ENCODE results near the gene ANKRD1. TPM values are rescaled to one million over a fixed set of nuclear protein-coding genes. Genes with fewer than 3 reads are reported as not detected.
A peak's percentile ranks its signal among the peaks of the same experiment; 100 is the strongest.

ANKRD1 gene
- total RNA-seq, 1 donor from 2014 or later: not detected

DNA sequence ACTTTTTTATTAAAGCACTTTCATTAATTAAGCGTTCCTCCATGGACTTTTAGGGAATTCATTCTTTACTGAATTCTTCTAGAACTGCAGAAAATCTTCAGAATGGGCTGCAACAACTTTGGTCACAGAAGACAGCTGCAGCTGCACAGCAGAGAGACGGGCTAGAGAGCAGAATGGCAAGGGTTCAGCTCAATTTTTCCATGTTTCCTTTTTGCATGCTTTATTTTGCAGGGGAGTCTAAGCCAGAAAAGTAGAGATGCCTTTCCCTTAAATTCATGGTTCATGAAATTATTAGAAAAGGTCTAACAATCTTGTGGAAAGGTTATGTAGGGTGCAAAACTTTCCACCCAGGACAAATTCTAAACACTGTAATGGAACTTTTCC is 15.4 kb upstream of the ANKRD1 start:
- no peak for ATAC-seq

DNA sequence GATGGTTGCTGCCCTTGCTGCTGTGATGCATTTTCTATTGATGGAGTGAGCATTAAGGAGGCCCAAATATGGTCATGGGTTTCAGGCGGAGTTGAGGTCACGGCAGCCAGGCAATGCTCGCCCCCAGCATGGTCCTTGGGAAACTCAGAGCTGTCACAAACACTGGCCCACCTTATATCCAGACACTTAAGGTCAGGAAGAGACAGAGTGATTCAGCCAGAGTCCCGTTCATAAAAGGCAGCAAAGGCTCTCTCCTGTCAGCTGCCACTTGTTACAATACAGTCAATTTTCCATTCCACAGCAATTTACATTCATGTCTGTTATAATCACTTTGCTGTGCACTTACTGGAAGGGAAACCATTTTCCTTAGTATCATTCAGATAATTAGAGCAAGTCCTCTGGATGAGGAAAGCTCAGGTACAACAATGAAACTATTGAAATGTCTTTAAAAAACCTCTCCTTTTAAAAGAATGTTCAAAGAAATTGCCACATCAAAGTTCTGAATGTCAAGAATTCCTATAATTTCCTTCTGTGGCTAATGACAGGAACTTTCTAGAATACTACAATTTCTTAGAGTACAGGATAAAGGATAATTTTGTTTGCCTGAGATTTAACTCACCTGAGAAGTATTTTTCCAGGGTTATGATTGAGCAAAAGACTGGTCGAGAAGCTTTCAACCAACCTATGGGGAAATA is 14.8 kb upstream of the ANKRD1 start:
- ATAC-seq (no peak), DNase-seq (ENCODE audit: low spot score) (no peak)

More for the DNA sequence above, 15.4 kb upstream of the ANKRD1 start:
- no peak for DNase-seq (ENCODE audit: low spot score)

DNA sequence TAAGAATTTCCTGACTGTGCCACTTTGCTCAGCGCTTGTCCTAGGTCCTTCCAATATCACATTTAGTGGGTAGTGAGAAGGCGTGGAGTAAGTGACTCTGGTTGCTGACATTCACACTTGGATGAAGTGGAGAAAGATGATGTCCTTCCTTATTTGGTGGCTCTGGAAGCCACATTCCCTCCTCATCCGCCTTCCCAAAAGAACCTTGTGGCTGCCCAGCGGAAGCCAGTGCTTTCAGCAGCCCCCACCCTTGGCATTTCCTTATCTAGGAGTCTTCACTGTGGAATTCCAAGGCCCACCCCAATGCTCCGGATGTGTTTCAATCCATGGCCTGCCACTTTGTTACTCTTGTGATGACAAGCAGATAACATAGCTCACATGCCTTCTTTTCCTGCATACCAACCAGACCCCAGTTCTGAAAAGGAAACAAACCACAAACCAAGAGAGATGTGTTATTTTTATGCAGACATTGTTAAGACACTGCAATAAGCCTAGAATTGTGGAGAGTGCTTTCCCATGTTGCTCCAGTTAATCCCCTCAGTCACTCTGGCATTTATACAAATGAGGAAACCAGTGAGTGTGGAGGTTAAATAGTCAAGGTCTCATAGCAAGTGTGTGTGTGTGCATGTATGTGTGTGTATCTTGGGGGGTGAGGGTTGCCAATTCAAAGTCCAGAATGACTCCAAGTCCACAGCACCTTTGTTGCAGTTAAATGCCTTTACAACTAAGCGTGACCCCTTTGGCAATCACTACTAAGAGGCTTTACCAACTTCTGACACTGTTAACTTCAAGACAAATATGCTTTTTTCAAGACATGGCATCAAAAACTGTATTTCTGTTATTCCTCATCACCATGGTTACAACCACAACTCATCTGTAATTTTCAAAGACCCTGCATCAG is 10.3 kb upstream of the ANKRD1 start:
- peak; percentile 30 for ATAC-seq
- no peak for DNase-seq (ENCODE audit: low spot score)

DNA sequence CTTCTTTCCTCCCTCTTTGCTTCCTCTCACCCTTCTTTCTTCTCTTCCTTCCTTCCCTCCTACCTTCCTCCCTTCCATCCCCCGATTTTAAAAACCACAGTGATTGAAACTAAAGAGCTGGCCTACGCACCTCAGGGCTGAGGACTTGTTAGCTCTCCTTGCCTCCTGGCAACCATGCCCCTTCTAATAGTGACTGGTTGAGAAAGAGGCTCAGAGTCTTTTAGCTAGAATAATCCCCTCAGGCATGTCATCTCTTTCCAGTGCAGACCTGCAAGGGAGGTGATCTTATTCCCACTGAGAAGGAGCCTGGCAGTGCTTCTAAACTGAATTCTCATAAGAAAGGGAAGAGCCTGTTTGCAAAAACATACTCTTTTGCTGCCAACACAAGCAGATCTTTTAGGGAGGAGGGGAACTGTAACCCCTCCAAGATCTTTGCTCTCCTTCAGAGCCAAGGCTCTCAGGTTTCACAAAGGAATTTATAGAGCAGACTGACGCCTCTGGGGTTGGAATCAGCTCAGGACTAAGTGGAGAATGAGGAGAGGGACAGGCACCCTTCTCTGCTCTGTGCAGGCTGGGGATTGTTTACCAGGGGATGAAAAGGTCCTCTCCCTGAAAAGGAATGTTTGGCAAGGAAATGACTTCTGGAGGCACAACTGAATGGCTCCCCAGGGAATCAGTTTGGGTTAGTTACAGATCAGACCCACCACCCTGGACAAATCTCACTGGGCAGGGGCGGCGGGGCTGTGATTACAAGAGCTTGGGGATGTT is 9.4 kb upstream of the ANKRD1 start:
- ATAC-seq: no peak

DNA sequence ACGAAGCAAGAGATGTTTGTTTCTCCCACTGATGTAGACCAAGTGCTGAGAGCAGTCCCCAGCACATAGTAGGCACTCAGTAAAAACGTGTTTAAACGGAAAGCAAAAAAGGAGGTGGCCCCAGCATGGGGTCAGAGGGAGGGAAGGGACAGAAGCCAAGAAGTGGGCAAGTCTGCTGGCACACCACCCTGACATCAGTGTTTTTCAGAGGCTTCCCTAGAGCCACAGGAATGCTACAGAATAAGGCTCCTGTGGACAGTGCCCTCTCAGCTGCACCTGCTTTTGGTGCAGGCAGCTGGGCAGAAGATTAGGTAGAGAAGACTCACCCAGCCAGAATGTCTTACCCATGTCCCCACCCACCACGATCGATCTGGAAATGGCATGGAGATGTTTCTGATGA is 8.3 kb upstream of the ANKRD1 start:
- ATAC-seq (no peak), DNase-seq (ENCODE audit: low spot score) (no peak)

More for the DNA sequence above, 9.4 kb upstream of the ANKRD1 start:
- DNase-seq (ENCODE audit: low spot score): no peak

DNA sequence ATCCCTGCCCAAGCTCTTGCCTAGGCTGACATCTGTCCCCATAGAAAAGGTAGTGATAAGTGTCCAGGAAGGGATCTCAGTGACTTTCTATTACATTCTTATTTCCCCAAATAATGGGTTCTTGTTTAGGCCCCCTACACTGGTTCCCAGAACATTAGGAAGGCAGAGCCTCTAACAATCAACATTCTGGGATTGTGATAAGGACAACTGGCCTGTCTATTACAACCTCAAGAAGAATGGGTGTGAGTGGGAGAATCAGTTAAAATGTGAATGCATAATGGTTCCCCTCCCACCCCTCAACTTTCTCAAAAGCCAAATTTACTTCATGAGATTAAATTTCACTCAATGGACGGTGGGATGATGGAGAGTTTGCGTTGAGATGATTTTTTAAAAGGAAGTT is 6.4 kb upstream of the ANKRD1 start:
- DNase-seq (ENCODE audit: low spot score) (no peak), ATAC-seq (no peak)

DNA sequence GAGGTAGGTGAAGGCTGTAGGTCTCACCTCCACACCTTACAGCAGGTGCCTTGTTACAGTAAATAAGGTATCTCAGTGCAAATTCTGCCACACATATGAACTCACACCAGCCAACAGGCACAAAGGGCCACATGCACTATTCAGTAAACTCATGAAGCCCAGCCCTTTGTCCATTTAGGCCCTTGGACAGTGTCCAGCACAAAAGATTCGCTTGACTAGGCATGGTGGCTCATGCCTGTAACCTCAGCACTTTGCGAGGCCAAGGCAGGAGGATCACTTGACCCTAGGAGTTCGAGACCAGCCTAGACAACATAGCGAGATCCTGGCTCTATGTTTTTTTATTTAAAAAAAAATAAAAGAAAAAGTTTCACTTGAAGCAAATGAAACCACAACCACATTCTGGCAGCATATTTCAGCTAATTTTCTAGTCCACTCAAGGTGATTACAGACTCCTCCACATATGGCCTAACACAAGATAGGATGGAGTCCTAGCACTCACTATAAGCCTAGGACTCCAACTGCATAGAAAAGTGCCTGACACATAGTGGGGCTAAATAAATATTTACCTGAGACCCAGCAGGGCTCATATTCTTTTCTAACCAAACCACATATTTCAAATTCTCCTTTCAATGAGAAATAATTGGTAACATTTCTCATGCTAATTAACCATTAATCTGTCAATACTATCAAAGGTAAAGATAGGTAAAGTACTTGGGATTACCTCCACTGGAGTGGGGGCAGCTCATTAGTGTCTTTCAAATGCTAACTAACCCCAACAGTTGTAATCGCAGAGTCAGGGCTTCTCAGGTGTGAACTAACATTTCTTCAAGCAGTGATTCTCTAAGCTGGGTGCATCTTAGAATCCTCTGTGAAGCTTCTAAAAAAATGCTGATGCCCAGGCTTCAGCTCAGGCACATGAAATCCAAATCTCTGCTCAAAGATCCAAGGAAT is 4.5 kb upstream of the ANKRD1 start:
- no peak for ATAC-seq

DNA sequence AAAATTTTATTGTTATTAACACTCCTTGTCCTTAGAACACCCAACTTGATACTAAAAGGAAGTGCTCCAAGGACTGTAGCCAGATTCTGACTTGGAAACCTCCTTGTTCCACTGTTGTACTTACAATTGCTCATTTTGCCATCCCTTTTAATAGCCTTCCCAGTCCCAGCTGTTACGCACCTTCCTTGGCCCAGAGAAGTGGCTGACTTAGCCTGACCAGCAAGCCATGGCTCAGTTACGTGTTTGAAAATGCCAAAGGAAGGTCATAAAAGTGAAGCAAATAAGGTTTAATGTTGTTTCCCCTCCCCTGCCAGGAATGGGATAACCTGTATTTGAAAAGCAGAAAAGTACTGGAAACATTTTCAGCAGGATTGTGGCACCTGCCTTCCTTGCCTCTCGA is 3.7 kb upstream of the ANKRD1 start:
- ATAC-seq (no peak), DNase-seq (ENCODE audit: low spot score) (no peak)

More for the DNA sequence above, 4.5 kb upstream of the ANKRD1 start:
- DNase-seq (ENCODE audit: low spot score): no peak

DNA sequence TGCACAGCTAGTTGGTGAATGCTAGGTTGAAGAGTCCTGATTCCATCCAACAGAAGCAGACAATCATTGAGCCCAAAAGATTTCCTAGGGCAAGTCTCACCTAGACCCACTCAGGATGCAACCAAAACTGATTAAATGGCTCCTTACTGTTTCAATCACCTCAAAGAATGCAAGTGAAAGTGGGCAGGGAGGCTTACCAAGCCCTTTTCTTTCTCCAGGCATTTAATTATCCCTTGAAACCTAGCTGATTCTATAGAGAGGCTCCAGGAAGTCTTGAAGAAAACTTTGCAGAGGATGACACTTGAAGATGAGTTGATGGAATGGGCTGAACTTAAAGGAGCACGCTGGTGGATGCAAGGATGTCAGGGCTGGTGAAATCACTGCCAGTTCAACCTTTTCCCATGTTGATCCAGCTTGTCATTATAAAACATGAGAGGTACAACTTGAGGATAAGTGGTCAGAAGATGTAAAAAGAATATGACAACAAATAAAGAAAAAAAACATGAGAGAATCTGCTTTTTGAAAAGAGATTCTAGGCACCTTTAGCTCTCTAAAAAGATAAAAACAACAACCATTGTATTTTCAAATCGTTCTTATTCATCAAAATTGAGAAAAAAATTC is 2.3 kb upstream of the ANKRD1 start:
- DNase-seq (ENCODE audit: low spot score) (no peak), ATAC-seq (no peak)

DNA sequence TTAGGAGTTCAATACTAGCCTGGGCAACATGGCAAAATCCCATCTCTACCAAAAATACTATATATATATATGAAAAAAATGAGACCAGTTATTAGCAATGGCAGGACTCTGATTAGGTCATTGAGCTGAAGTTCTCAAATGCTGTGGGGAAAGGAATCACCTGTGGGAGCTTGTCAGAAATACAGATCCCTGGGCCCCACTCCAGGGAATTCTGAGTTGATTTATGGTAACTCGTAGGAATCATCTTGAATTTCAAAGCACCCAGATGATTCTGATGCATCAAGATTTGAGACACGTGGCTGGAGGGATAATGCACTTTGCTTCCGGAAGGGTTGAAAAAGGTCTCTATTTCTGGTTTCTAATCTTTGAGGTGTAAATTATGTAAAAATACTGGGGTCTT is 1.0 kb upstream of the ANKRD1 start:
- DNase-seq (ENCODE audit: low spot score) (no peak), ATAC-seq (no peak)

DNA sequence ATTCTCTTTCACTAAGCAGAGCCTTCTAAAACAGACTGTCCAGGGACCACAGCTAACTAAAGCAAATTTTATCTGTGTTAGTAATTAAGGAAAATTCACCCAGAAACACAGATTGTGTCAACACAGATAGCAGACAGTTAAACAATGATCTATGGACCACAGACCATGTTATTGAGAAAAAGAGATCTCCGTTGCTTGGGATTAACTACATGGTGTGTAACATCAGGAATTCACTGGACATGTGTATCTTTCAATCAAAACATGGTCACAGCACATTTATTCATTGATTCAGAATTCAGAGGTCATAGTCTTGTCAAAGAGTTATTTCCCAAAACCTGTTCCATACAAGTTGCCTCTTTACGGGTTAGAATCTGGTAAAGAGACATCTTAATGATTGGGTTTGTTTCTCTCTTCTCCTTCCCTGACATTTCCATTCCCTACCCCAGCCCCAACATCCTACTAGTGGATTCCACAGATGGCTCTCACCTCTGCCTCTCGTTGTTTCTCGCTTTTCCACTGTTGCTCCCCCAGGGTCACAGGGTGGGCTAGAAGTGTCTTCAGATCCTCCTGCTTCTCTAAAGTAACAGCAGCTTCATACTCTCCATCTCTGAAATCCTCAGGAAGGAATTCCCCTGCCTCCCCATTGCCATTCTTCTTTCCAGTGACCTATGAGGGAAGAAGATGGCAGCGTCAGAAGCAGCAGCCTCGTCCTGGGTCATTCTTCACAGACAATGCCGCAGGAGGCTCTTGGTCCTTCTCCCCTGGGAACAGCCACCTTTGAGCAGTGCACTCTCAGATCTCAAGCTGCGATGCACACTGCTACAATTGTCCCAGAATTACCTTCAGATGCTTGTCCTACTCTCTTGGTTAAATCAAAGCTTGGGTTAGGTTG is 958 bp downstream of the ANKRD1 start:
- ATAC-seq (no peak), DNase-seq (ENCODE audit: low spot score) (no peak)

DNA sequence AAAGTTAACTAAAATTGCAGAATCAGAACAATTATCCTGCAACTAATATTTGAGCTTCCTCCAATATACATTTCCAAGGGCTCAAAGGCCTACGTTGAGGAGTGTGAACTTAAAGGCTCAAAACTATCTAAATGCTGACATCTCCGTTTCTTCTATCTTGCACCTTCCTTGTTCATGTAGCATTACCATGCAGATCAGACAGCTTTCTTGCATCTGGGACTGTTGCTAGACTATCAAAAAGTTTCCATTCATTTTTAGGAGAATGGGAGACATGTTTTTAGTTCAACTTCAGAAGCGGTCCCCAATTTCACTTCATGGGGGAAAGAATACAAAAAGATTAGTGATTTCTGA is 2.9 kb downstream of the ANKRD1 start:
- DNase-seq (ENCODE audit: low spot score): no peak
- no peak for ATAC-seq

DNA sequence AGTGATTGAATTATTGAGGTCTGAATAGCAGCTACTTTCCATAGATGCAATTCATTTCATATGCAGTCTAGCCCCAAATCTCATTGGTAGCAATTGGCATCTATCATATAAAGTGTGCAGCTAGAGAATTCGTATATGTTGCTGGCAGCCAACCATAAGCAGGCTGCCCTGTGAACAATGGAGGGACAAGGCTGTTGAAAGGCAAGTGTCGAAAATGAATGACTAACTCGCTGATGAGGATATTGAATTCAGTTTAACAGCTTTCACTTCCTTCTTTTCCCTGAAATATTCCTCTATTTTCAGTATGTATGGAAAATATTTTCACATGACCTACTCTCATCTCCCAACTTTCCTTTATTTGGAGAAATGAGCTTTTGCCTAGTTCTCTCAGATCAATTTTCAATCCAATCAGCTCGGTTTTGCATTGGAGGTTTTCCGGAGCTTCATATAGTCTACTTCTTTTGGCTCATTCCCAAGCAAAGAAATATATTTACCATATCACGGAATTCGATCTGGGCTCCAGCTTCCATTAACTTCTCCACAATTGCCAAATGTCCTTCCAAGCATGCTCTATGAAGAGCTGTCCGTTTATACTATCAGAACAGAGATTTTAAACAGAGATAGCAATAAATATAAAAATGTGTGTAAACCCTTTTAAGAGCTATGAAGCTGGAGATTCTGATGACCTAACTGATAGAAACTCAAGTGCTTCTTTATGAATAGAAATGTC is 3.5 kb downstream of the ANKRD1 start:
- no peak for DNase-seq (ENCODE audit: low spot score)
- no peak for ATAC-seq

DNA sequence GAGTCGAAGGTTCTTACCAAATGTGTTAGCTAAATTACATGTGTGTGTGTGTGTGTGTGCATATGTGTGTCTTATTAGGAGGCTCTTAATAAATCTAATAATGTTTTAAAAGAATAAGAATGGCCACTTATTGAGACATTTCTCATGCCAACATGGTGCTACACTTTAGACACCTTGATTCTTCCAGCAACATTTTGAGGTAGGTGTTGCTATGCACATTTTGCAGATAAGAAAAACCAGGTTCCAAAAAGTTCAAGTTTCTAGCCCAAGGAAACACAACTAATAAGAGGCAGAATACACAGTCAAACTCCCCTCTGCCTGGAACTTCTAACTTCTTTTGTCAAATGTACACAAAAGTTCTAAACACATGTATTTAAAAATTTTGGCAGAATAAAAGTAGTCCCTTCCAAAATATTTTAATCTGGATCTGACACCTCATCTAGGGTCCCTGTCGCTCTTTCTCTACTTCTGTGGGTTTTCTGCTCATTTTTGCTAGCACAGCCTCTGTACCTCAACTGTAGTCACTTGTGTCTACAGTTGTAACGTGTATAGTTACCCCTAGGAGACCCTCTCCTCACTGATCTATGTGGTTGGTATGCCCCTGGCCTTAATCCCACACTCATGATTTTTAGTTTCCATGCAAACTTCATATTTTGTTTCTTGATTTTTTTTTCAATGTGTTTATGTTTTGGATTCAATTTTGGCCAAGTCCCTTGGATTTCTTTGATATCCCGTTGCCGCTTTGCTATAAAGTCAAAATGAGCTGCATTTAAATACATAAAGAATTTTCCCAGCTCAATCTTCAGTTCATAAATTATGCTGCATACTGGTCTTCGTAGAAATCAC is 4.3 kb downstream of the ANKRD1 start:
- ATAC-seq (no peak), DNase-seq (ENCODE audit: low spot score) (no peak)

DNA sequence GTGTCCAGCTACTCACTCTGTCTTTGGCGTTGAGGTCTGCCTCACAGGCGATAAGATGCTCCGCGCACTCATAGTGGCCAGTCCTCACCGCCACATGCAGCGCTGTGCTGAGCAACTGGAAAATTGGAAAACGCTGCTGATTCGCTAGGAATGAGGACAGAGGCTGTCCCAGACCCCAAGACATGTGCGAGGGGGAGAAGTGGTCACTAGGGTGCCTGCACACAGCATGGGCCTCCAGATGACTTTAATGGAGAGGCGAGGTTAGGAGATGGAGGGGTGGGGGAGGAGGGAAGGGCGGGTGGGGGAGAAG is 5.2 kb downstream of the ANKRD1 start:
- DNase-seq (ENCODE audit: low spot score) (no peak), ATAC-seq (no peak)

DNA sequence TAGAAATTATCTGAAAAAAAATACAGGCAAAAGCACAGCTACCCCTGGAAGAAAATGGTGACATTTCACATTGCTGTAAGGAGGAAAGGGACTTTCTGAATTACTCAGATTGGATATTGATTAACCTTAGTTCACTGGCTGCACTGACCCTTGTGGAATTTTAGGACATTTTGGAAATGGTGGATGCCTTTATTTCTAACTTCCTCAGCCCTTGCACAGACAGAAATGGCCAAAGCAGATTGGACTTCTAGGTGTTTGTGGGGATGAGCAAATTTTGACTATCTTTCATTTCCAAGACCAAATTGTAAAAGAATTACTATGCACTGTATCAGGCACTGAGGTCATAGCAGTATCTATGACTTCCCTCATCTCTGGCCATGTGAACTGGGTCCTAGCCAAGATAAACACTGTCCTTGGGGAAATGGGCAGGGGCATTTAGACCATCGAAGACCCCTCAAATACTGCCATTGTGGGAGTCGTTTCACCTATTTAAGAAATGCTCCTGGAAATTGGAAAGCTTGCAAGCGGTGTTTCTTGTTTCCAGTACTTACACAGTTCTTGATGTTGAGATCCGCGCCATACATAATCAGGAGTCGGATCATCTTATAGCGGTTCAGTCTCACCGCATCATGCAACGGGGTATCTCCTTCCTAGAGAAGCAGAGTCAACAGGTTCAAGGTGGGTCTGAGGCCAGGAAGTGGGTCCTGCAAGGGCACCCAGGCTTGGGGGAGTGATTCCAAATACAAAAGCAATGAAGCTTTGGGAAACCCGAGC is 5.7 kb downstream of the ANKRD1 start:
- ATAC-seq (no peak), DNase-seq (ENCODE audit: low spot score) (no peak)
